GM20000 (cell line): ENCODE measurements around the gene KRT6C.
"Not testable (repeated sequence)": the region's sequence is repeated elsewhere in the genome, so short reads cannot be mapped to it uniquely, and the experiment has no call there.

ENCODE experiments used
- DNase-seq: peaks from one replicate; pipeline ENCODE4 v3.0.0; 2012; ENCODE audit warnings: low spot score
- TF ChIP-seq, protein P1 (sequence below): IDR thresholded peaks from 2 replicates; pipeline ENCODE4 v1.5.1; 2012; ENCODE audit warnings: mild to moderate bottlenecking, control low read depth; ENCODE audit errors: extremely low read depth, missing control alignments

KRT6C gene

DNA sequence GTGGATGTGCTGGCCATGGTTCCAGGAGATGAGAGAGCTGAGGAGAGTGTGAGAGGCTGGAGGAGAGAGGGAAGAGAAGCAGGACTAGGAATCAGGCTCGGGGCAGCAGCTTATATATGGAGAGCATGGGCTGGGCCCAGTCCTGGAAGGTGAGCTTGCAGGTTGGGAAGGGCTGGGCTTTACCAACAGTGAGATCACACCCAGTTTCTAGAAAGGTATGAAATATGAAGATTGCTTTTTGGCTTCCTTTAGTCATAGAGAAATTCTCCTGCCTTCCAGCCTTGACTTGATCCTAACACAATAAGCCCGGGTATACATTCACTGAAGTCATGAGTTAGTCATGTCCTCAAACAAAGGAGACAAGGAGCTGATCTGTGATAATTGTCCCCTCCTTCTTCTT lies 19.6 kb upstream of the KRT6C start, which contains the start of gene KRT6A:
Gene KRT6A, minus strand, starts transcription at position 86 of the 400 bp plus-strand sequence. Its CDS starts 69 bp downstream, at position 17.
- DNase-seq, result no peak
- TF ChIP-seq, protein P1, sequence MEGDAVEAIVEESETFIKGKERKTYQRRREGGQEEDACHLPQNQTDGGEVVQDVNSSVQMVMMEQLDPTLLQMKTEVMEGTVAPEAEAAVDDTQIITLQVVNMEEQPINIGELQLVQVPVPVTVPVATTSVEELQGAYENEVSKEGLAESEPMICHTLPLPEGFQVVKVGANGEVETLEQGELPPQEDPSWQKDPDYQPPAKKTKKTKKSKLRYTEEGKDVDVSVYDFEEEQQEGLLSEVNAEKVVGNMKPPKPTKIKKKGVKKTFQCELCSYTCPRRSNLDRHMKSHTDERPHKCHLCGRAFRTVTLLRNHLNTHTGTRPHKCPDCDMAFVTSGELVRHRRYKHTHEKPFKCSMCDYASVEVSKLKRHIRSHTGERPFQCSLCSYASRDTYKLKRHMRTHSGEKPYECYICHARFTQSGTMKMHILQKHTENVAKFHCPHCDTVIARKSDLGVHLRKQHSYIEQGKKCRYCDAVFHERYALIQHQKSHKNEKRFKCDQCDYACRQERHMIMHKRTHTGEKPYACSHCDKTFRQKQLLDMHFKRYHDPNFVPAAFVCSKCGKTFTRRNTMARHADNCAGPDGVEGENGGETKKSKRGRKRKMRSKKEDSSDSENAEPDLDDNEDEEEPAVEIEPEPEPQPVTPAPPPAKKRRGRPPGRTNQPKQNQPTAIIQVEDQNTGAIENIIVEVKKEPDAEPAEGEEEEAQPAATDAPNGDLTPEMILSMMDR, result no peak

DNA sequence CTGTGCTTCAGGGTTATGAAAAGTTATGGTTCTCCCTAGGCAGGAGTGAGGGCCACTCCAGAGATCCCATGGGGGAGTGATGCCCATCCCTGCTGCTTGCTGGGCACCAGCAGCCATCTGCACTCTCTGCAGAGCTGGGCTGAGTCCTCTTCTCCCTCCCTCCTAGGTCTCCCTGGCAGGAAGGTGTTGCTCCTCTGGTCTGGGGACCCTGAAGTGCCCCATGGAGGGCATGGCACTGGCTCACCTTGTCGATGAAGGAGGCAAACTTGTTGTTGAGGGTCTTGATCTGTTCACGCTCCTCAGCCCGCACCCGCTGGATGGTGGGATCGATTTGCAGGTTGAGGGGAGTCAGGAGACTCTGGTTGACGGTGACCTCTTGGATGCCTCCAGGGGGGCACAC lies 18.8 kb upstream of the KRT6C start:
- not testable (repeated sequence) for DNase-seq

DNA sequence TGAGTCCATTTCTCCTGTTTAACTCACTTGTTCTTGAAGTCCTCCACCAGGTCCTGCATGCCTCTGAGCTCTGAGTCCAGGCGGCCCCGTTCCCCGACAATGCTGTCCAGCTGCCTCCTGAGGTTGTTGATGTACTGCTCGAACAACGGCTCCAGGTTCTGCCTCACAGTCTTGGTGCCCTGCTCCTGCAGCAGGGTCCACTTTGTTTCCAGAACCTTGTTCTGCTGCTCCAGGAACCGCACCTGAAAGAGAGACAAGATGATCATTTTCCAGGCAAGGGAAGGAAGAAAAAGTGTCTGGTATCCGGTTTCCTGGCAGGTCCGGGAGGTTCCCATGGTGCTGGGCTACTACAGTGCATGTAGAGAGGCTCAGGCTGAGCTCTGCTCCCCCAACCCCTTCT lies 17.9 kb upstream of the KRT6C start:
- not testable (repeated sequence) for DNase-seq

DNA sequence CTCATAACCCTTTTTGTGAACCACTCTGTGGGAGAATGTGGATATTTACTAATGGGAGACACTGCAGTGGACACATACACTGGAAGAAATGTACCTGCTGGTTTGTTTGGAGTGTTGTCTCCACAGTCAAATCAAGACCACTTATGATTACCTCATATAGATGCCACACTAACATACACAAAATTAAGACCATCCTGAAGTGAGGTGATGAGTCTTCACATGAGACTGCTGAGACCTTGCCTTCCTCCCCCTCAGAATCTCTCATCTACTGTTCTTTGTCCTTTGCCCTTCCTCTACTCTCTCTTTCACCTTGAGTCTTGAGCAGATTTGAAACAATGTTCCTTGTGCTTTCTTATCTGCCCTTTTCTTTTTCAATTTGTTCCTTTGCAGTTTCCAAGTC lies 15.1 kb upstream of the KRT6C start:
- TF ChIP-seq, protein P1, result no peak
- no peak for DNase-seq

DNA sequence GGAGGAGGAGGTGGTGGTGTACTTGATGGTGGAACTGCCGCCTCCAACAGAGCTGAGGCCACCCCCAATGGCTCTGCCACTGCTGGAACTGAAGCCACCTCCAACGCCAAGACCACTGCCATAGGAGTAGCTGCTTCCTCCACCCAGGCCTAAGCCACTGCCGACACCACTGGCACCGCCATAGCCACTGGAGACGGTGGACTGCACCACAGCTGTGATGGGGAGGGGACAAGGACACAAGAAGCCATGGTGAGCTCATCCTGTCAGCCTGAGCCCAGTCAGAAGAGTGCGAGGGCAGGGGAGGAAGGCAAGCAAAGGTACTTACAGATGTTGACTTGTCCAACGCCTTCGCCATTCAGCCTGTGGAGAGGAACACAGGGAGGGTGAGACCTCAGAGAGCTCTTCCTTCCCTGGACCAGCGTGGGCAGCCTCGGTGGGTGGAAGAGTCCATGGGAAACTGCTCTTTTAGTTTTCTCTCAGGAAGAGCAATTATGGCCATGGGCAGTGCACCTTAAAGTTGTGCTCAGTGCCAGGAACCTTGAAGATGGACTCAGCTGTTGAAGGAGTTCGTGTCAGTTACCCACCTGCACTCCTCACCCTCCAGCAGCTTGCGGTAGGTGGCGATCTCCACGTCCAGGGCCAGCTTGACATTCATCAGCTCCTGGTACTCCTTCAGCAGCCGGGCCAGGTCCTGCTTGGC lies 14.3 kb upstream of the KRT6C start:
- DNase-seq, result not testable (repeated sequence)

DNA sequence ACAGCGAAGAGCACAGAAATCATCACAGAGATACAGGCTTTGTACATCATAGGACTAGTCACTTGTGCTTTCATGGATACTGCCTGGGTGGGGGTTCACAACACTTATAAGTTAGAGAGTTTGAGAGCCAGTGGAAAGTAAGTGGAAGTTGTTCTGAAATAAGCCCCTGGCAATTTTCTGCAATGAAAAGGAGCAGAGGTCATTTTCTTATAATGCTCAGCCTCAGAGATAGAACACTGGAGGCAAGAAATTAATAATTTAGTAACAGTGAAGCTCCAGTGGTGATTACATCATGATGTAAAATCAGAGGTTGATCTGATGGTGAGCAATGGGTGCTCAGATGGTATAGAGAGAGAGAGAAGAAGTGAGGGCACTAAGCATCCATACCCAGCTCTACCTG lies 13.6 kb upstream of the KRT6C start:
- TF ChIP-seq, protein P1, result no peak
- DNase-seq, result no peak

DNA sequence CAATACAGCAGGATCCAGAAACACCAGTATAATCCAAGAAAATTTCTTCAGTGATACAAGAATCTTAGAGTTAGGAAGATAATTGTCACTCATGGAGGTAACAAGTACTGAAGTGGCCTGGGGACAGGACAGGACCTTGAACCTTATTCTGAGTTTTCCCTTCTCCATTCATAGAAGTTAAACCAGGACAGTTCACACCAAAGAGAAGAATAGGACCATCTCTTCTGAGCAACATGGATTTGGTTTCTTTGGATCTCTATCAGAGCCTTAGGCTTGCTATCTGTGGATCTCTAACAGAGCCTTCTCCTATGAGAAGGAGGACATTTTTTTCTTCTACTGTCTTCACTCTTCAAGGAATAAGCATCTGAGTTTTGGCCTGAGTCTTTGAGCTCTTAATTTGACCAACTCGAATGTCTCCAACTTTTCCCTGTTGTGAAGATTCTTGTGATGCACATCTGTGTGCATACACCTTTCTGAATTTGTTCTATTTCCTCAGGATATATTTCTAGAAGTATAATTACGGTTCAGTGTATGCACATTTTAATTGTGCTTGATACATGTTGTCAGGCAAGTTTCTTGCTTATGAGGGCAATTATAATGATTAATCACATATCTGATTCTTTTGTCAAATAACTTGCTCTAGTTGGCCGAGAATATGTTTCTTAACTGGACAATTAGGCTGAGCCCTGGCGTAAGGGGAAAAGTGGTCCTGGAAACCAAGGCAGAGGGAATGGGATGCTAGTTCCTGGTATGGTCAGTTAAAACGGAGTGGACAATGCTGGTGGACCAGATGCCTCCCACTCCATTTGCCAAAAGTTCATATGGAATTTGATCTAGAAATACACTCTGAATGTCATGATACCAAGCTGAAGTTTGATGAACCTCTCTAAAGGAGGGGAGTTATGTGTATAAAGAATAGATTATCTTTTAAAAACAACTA lies 12.8 kb upstream of the KRT6C start:
- no peak for DNase-seq
- TF ChIP-seq, protein P1, result no peak

DNA sequence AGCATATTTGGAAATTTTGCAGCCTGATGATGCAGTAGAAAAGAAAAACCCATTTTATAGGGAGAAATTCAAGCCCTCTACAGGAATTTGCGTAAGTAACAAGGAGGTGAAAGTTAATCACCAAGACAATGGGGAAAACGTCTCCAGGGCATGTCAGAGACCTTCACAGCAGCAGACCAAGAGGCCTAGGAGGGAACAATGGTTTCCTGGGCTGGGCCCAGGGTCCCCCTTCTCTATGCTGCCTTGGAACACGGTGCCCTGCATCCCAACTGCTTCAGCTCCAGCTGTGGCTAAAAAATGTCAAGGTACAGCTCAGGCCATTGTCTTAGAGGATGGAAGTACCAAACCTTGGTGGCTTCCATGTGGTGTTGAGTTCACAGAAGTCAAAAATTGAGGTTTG lies 6.5 kb upstream of the KRT6C start:
- no peak for DNase-seq
- TF ChIP-seq, protein P1, result no peak

DNA sequence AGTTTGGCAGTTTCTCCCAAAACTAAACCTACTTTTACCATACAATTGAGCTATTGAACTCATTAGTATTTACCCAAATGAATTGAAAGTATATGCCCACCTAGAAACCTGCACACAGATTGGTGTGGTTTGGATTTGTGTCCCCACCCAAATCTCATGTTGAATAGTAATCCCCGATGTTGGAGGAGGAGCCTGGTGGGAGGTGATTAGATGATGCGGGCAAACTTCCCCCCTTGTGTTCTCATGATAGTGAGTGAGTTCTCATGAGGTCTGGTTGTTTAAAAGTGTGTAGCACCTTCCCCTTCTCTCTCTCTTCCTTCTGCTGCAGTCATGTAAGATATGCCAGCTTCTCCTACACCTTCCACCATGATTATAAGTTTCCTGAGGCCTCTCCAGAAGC lies 4.0 kb upstream of the KRT6C start:
- TF ChIP-seq, protein P1, result no peak
- no peak for DNase-seq
